Activated naive CD4-positive, alpha-beta T cell (primary cell): ENCODE data around the gene FAM83F.
A peak's percentile ranks its signal among the peaks of the same experiment; 100 is the strongest.

Experiments used
- DNase-seq, 4 experiments: peaks; one replicate each; lab custom pipeline; 2025; lab: John Stamatoyannopoulos, UW

Gene FAM83F

GRCh38 chr22:39994041-39994565, 651 bp upstream of the FAM83F start:
- peak in 3 of 4 experiments; percentile 17 to 53 (median 26) for DNase-seq

- no peak for DNase-seq
Observed at GRCh38 chr22:39995393-39996252, 869 bp downstream of the FAM83F start.

- no peak for DNase-seq
Observed at GRCh38 chr22:39996732-39997131, 2.0 kb downstream of the FAM83F start.

- DNase-seq: no peak
Observed at GRCh38 chr22:39997421-39997820, 2.7 kb downstream of the FAM83F start.

- DNase-seq: no peak
Observed at GRCh38 chr22:39997939-39998726, 3.4 kb downstream of the FAM83F start.

- DNase-seq: no peak
Observed at GRCh38 chr22:39999144-39999757, 4.5 kb downstream of the FAM83F start.

DNA sequence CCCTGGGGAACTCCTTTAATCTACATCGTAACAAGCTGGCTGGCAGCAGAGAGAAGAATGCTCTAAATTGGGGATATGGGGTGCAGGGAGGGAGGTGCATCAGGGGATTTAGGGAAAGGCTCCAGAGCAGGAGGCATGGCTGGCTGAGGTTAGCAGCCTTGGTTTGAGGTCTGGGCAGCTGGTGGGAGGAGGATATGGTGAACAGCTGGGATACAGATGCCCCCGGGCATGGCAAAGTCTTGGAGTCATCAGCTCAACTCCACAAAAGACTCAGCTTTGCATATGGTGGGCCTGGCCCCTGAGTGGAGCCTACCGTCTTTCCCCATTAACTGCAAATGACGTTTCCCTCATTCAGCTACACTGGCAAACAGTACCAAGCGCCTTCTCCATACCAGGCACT, 5.4 kb downstream of the FAM83F start:
- DNase-seq: no peak

DNA sequence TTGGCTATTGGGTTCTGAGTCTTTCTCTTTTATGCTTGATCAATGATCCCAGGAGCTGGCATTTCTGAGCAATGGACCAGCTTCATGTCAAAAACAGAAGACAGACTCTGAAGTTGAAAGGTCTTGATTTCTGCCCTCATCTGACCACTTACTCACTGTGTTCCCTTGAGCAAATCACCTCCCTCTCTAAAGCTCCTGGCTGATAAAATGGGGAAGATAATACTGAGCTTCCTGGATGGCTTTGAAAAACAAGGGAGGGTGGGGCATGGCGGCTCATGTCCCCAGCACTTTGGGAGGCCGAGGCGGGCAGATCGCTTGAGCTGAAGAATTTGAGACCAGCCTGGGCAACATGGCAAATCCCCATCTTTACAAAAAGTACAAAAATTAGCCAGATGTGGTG, 6.4 kb downstream of the FAM83F start:
- DNase-seq: no peak

GRCh38 chr22:40001800-40002577, 7.2 kb downstream of the FAM83F start:
- DNase-seq: no peak

DNA sequence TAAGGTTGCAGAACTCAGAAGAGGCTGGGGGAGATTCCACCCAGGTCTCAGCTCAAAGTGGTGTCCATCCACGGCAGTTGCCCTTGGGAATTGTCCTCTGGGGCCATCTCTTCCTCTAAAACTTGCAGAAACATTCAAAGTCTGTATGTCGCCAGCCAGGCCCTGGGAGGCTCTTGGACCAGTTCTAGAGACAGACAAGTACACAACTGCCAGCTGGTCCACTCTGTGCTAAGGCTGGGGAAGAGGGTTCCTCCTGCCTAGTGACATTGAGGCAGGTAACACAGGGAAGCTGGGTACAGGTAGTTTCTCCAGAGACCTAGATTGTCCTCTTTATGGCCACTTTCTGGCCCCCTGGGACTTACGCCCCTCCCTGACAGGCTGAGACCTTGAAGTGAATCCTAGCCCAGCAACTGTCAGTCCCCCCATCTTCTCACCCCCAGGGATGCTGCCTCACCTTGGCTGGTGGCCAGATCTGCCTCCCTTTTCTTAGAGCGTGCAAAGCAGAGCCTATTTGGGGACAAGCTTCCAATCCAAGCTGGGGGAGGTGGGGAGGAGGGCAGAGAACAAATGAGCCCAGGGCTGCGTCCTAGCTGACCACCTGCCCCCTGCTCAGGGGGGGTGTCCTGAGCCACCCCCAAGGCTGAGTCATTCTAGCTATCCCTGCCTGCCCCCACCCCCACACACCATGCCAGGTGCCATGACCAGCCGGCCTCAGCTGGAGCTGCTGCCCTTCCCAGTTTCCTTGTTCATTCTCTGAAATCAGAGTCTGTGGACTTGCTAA, 8.4 kb downstream of the FAM83F start:
- DNase-seq: no peak

DNA sequence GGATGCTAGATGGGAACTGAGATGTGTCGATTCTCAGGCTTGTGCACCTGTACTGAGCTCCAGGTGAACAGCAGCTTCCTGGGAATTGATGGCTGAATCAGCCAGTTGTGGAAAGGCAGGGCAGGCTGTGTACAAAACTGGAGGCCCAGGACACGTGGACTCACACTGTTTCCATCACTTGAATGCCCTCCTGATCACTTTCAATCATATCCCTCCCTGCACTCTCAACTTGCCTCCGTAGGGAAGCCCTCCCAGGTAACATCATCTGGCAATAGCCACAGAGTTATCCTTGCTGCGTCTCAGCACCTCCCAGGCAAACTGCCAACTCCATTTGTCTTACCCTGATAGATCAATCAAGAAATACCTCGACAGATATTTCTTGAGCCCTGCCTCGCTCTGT, 10.1 kb downstream of the FAM83F start:
- no peak for DNase-seq

- no peak for DNase-seq
Observed at GRCh38 chr22:40006641-40007040, 11.9 kb downstream of the FAM83F start.

GRCh38 chr22:40007853-40008710, 13.3 kb downstream of the FAM83F start:
- DNase-seq: no peak

DNA sequence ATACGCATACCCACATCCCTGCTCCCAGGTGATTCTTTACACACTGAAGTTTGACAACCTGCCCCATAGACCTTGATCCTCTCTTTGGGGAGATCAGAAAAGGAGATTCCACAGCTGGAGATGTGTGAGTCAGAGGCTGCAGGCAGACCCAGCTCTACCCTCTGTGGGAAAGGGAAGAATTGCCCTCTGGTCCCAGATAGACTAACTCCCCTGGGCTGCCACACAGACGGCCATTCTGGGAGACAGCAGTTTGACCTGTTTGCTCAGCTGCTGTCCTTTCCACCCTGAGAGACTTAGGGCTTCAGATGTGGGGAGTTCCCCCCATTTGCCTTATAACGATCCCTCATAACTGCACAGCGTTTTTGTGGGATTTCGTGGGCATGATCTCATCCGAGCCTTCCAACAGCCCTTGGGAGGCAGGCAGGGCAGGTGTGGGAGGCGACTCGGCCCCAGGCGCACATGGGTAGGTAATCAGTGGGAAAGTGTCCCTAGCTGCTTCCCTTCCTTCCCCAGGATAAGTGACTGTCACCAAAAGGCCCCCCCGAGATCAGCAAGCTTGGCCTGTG, 14.1 kb downstream of the FAM83F start:
- DNase-seq: no peak

DNA sequence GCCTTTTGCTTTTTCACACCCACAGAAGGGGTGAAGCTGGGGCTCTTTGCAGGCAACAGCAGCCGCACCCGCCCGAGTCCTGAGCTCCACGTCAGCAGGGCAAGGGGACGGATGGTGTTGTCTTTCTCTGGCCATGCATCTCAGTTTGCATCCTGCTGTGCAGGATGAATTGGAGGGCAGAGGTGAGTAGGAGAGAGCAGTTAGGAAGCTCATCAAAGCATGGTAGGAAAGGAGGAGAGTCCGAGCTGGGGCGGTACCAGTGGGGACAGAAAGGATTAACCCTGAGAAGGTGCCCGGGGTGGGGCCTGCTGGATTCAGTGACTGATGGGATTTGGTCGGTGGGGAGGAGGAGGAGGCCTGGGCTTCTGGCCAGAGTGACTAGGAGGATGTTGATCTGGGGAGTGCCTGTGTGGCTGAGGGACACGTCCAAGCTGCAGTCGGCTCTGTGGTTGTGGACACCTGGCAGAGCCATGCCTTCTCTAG, 14.6 kb downstream of the FAM83F start:
- DNase-seq: no peak

DNA sequence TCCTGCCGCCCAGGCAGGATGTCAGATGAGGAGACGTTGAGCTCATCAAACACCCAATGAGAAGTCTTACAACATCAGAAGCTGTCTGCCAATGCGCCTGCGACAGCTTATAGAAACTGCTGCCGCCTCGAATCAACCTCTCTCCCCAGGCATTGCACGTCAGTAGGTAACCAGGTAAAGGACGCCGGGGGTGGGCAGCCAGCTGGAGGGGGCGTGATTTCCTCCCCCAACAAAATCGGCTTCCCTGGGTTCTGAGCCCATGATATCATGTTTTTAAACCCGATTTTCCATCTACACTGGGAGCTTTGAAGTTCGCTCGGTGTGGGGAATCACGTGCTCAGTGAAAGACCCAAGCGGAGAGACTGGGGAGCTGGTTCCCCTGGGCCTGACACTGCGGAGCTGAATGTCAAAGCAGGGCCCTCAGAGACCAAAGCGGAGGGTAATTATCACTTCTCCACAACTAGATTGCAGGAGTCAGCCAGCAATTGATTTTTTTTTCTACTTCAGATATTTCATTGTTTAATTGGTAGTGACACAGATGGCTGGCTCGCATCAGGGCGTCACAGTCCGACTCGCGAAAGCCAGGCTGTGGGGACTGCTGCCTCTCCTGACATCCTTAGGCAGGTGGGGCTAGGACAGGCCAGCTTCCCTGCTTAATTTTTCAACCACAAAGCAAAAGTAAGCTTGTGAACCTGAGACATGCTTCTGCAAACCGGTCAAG, 15.4 kb downstream of the FAM83F start:
- DNase-seq: peak in 2 of 4 experiments; percentile 9 to 43

- DNase-seq: no peak
Observed at GRCh38 chr22:40010746-40011145, 16.0 kb downstream of the FAM83F start.

- DNase-seq: no peak
Observed at GRCh38 chr22:40014667-40015248, 20.0 kb downstream of the FAM83F start.
